KMS-11 (cell line): Measurements from ENCODE around the gene KDELR1.

Experiments
- H2AFZ ChIP-seq: fragments of 200-600 bp; sonication (generic); 2 replicates; pipeline ENCODE4 v1.6.1; 2016; ENCODE audit warnings: antibody characterized with exemption, mixed run types, low read depth
- H3K27ac ChIP-seq: fragments of 200-600 bp; sonication (generic); 2 replicates; pipeline ENCODE4 v1.6.1; 2016; ENCODE audit warnings: mild to moderate bottlenecking, mixed run types
- H3K27me3 ChIP-seq: fragments of 200-600 bp; sonication (generic); 2 replicates; pipeline ENCODE4 v1.6.1; 2017; ENCODE audit warnings: mild to moderate bottlenecking, low read depth, mixed run types, moderate library complexity; ENCODE audit not compliant: insufficient read depth
- H3K36me3 ChIP-seq: fragments of 200-600 bp; sonication (generic); 2 replicates; pipeline ENCODE4 v1.6.1; 2017; ENCODE audit warnings: mild to moderate bottlenecking, mixed run types; ENCODE audit not compliant: insufficient read depth
- H3K4me1 ChIP-seq: fragments of 200-600 bp; sonication (generic); 2 replicates; pipeline ENCODE4 v1.6.1; 2016; ENCODE audit warnings: mild to moderate bottlenecking, low read depth, mixed run types; ENCODE audit not compliant: poor library complexity, severe bottlenecking
- H3K4me2 ChIP-seq: fragments of 200-600 bp; sonication (generic); 2 replicates; pipeline ENCODE4 v1.7.0; 2016; ENCODE audit warnings: mild to moderate bottlenecking, mixed run types
- H3K4me3 ChIP-seq: fragments of 200-600 bp; sonication (generic); IDR thresholded peaks from 2 replicates; pipeline ENCODE4 v1.6.1; 2017; ENCODE audit warnings: low read depth, low read length, mixed read lengths; ENCODE audit not compliant: insufficient read depth
- H3K79me2 ChIP-seq: fragments of 200-600 bp; sonication (generic); 2 replicates; pipeline ENCODE4 v1.6.1; 2016; ENCODE audit warnings: low read depth, mixed run types; ENCODE audit not compliant: insufficient read depth
- H3K9ac ChIP-seq: fragments of 200-600 bp; sonication (generic); 2 replicates; pipeline ENCODE4 v1.6.1; 2016; ENCODE audit warnings: mild to moderate bottlenecking, mixed run types
- H4K20me1 ChIP-seq: fragments of 200-600 bp; sonication (generic); 2 replicates; pipeline ENCODE4 v1.6.1; 2016; ENCODE audit warnings: mild to moderate bottlenecking, mixed run types; ENCODE audit not compliant: insufficient read depth
- TF ChIP-seq, protein P1 (sequence below): fragments of 200-600 bp; sonication (generic); conservative IDR thresholded peaks from 2 replicates; pipeline ENCODE4 v1.6.1; 2017; ENCODE audit warnings: low read depth, mild to moderate bottlenecking, antibody characterized with exemption, low read length, moderate library complexity, mixed read lengths

Gene KDELR1

GRCh38 chr19:48400018-48400742 lies 8.8 kb upstream of the KDELR1 start:
- Histone ChIP-seq H3K4me2 (peak overlapping the region; percentile 69), H3K27ac (peak overlapping the region; percentile 33), H3K79me2 (no peaks in the 10 kb centered on the region; the same call in 1 of the 2 replicates)

GRCh38 chr19:48398375-48399235 lies 7.3 kb upstream of the KDELR1 start:
- no peaks in the 10 kb centered on the region for H4K20me1 ChIP-seq
- peak overlapping the region; percentile 64 for H3K9ac ChIP-seq
- no peaks in the 10 kb centered on the region; the same call in 1 of the 2 replicates for H3K79me2 ChIP-seq
- TF ChIP-seq, protein P1, sequence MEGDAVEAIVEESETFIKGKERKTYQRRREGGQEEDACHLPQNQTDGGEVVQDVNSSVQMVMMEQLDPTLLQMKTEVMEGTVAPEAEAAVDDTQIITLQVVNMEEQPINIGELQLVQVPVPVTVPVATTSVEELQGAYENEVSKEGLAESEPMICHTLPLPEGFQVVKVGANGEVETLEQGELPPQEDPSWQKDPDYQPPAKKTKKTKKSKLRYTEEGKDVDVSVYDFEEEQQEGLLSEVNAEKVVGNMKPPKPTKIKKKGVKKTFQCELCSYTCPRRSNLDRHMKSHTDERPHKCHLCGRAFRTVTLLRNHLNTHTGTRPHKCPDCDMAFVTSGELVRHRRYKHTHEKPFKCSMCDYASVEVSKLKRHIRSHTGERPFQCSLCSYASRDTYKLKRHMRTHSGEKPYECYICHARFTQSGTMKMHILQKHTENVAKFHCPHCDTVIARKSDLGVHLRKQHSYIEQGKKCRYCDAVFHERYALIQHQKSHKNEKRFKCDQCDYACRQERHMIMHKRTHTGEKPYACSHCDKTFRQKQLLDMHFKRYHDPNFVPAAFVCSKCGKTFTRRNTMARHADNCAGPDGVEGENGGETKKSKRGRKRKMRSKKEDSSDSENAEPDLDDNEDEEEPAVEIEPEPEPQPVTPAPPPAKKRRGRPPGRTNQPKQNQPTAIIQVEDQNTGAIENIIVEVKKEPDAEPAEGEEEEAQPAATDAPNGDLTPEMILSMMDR: no peak
- peak overlapping the region; percentile 45 for H3K27ac ChIP-seq
- no peaks in the 10 kb centered on the region for H3K36me3 ChIP-seq
- 0 out of 2 replicates have a peak overlapping the region, but pooled peaks have one; percentile 34 for H2AFZ ChIP-seq
- peak overlapping the region; percentile 91 for H3K4me2 ChIP-seq
- peaks cover 49% of the 10 kb centered on the region for H3K4me1 ChIP-seq
- H3K27me3 ChIP-seq: peaks cover 22% of the 10 kb centered on the region
- no peak overlapping the region for H3K4me3 ChIP-seq

More at GRCh38 chr19:48400018-48400742, 8.8 kb upstream of the KDELR1 start:
- no peak overlapping the region for H3K4me3 ChIP-seq
- peak overlapping the region; percentile 62 for H2AFZ ChIP-seq
- H4K20me1 ChIP-seq: no peaks in the 10 kb centered on the region
- peaks cover 45% of the 10 kb centered on the region for H3K4me1 ChIP-seq
- H3K36me3 ChIP-seq: no peaks in the 10 kb centered on the region
- no peak overlapping the region for H3K9ac ChIP-seq
- H3K27me3 ChIP-seq: peaks cover 8% of the 10 kb centered on the region
- TF ChIP-seq, protein P1: no peak

GRCh38 chr19:48398102-48398374 lies 6.7 kb upstream of the KDELR1 start:
- Histone ChIP-seq H3K79me2 (no peaks in the 10 kb centered on the region; the same call in 1 of the 2 replicates), H2AFZ (0 out of 2 replicates have a peak overlapping the region, but pooled peaks have one; percentile 34), H3K4me1 (peaks cover 47% of the 10 kb centered on the region), H3K4me2 (peak overlapping the region; percentile 91), H3K27me3 (peaks cover 27% of the 10 kb centered on the region), H3K36me3 (no peaks in the 10 kb centered on the region), H4K20me1 (no peaks in the 10 kb centered on the region), H3K9ac (peak overlapping the region; percentile 64), H3K27ac (peak overlapping the region; percentile 43; the same call in 1 of the 2 replicates), H3K4me3 (no peak overlapping the region)
- TF ChIP-seq, protein P1: no peak

- no peaks in the 10 kb centered on the region for H3K36me3 ChIP-seq
- peaks cover 30% of the 10 kb centered on the region for H3K27me3 ChIP-seq
- TF ChIP-seq, protein P1: no peak
- H3K4me1 ChIP-seq: peaks cover 46% of the 10 kb centered on the region
- H3K79me2 ChIP-seq: no peaks in the 10 kb centered on the region; the same call in 1 of the 2 replicates
- H3K4me3 ChIP-seq: no peak overlapping the region
- H3K9ac ChIP-seq: peak overlapping the region; percentile 64
- H3K4me2 ChIP-seq: peak overlapping the region; percentile 91
- H2AFZ ChIP-seq: 0 out of 2 replicates have a peak overlapping the region, but pooled peaks have one; percentile 34
- H3K27ac ChIP-seq: 0 out of 2 replicates have a peak overlapping the region, but pooled peaks have one; percentile 43
- no peaks in the 10 kb centered on the region for H4K20me1 ChIP-seq
These were observed 6.1 kb upstream of the KDELR1 start for GRCh38 chr19:48397263-48398101.
